DOHH2 (cell line): ENCODE measurements around the gene TJP1.

Experiments used
- H3F3A ChIP-seq: fragments of 200-600 bp; sonication (generic), shearing (Covaris generic); 2 replicates; pipeline ENCODE4 v1.6.0; 2016; ENCODE audit warnings: antibody characterized with exemption, mild to moderate bottlenecking; ENCODE audit not compliant: control insufficient read depth, insufficient read depth
- H3K27ac ChIP-seq: fragments of 200-600 bp; sonication (generic); 2 replicates; pipeline ENCODE4 v1.5.1; 2014; ENCODE audit warnings: low read depth, mild to moderate bottlenecking, low read length, moderate library complexity
- H3K27me3 ChIP-seq: fragments of 200-600 bp; sonication (generic); 2 replicates; pipeline ENCODE4 v1.6.1; 2014; ENCODE audit warnings: mild to moderate bottlenecking, low read length, mixed read lengths; ENCODE audit not compliant: control insufficient read depth
- H3K36me3 ChIP-seq: fragments of 200-600 bp; sonication (generic); 2 replicates; pipeline ENCODE4 v1.6.1; 2014; ENCODE audit warnings: mild to moderate bottlenecking, low read length, moderate library complexity, mixed read lengths; ENCODE audit not compliant: control insufficient read depth
- H3K4me1 ChIP-seq: fragments of 200-600 bp; sonication (generic); 2 replicates; pipeline ENCODE4 v1.6.1; 2014; ENCODE audit warnings: mild to moderate bottlenecking, low read length, mixed read lengths; ENCODE audit not compliant: control insufficient read depth
- H3K4me2 ChIP-seq: fragments of 200-600 bp; sonication (generic); 2 replicates; pipeline ENCODE4 v1.6.0; 2014; ENCODE audit warnings: mild to moderate bottlenecking, low read length, moderate library complexity
- H3K4me3 ChIP-seq: fragments of 200-600 bp; sonication (generic); 2 replicates; pipeline ENCODE4 v1.5.1; 2014; ENCODE audit warnings: mild to moderate bottlenecking, low read length, mixed read lengths
- H3K79me2 ChIP-seq: fragments of 200-600 bp; sonication (generic); 2 replicates; pipeline ENCODE4 v1.6.1; 2014; ENCODE audit warnings: mild to moderate bottlenecking, low read length, mixed read lengths; ENCODE audit not compliant: control insufficient read depth
- H3K9me2 ChIP-seq: fragments of 200-600 bp; sonication (generic); replicated peaks from 2 replicates; pipeline ENCODE4 v1.6.1; 2014; ENCODE audit warnings: mild to moderate bottlenecking, low read length, mixed read lengths; ENCODE audit not compliant: control insufficient read depth
- H3K9me3 ChIP-seq: fragments of 200-600 bp; sonication (generic); 2 replicates; pipeline ENCODE4 v1.6.1; 2014; ENCODE audit warnings: antibody characterized with exemption, low read length, mixed read lengths; ENCODE audit not compliant: control insufficient read depth, insufficient read depth
- H4K20me1 ChIP-seq: fragments of 200-600 bp; sonication (generic); 2 replicates; pipeline ENCODE4 v1.6.0; 2014; ENCODE audit warnings: low read depth, mild to moderate bottlenecking, antibody characterized with exemption, low read length, moderate library complexity; ENCODE audit not compliant: control insufficient read depth, insufficient read depth
- EZH2phosphoT487 ChIP-seq: fragments of 200-600 bp; sonication (generic); IDR thresholded peaks from 2 replicates; pipeline ENCODE4 v1.6.1; 2017; ENCODE audit warnings: borderline replicate concordance, mild to moderate bottlenecking, antibody characterized with exemption, low read length, moderate library complexity, mixed read lengths
- TF ChIP-seq, protein P1 (sequence below): fragments of 200-600 bp; sonication (generic); IDR thresholded peaks from one replicate; pipeline ENCODE4 v1.5.1; 2014; ENCODE audit warnings: antibody characterized with exemption, mild to moderate bottlenecking, low read depth, low read length; ENCODE audit not compliant: poor library complexity, severe bottlenecking

Gene TJP1

DNA sequence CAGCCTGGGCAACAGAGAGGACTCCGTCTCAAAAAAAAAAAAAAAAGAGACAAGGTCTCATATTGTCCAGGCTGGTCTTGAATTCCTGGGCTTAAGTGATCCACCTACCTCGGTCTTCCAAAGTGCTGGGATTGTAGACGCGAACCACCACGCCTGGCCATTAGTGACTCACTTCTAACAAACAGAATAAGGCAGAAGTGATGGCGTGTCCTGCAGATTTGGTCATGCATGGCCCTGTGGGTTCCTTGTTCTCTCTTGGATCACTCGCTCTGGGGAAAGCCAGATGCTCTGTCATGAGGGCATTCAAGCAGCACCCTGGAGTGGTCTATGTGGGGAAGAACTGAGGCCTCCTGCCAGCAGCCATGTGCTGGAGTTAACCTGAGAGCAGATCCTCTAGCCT lies 27.4 kb upstream of the TJP1 start:
- Histone ChIP-seq H3F3A (no peaks in the 10 kb centered on the region), H3K4me3 (no peak overlapping the region), H3K9me2 (no peaks in the 10 kb centered on the region), H3K4me2 (no peak overlapping the region), H3K4me1 (no peaks in the 10 kb centered on the region), H3K27me3 (no peaks in the 10 kb centered on the region), H3K79me2 (no peaks in the 10 kb centered on the region), H4K20me1 (no peaks in the 10 kb centered on the region), H3K9me3 (no peaks in the 10 kb centered on the region), H3K27ac (no peak overlapping the region), H3K36me3 (no peaks in the 10 kb centered on the region)
- TF ChIP-seq EZH2phosphoT487 = no peak
- TF ChIP-seq, protein P1, sequence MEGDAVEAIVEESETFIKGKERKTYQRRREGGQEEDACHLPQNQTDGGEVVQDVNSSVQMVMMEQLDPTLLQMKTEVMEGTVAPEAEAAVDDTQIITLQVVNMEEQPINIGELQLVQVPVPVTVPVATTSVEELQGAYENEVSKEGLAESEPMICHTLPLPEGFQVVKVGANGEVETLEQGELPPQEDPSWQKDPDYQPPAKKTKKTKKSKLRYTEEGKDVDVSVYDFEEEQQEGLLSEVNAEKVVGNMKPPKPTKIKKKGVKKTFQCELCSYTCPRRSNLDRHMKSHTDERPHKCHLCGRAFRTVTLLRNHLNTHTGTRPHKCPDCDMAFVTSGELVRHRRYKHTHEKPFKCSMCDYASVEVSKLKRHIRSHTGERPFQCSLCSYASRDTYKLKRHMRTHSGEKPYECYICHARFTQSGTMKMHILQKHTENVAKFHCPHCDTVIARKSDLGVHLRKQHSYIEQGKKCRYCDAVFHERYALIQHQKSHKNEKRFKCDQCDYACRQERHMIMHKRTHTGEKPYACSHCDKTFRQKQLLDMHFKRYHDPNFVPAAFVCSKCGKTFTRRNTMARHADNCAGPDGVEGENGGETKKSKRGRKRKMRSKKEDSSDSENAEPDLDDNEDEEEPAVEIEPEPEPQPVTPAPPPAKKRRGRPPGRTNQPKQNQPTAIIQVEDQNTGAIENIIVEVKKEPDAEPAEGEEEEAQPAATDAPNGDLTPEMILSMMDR = no peak

DNA sequence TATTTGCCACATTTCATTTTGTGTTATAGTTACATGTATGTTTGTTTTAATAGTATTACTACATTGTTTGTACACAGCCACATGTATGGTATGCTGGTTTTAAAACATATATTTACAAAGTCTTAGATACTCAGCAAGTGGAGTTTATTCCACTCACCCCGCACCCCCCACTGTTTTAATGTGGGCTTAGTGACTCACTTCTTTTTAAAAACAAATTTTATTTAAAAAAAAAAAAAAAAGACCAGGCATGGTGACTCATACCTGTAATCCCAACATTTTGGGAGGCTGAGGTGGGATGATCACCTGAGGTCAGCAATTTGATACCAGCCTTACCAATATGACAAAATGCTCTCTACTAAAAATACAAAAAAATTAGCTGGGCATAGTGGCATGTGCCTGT lies 26.9 kb upstream of the TJP1 start:
- no peak overlapping the region for H3K4me3 ChIP-seq
- TF ChIP-seq, protein P1 = no peak
- no peak for TF ChIP-seq EZH2phosphoT487

DNA sequence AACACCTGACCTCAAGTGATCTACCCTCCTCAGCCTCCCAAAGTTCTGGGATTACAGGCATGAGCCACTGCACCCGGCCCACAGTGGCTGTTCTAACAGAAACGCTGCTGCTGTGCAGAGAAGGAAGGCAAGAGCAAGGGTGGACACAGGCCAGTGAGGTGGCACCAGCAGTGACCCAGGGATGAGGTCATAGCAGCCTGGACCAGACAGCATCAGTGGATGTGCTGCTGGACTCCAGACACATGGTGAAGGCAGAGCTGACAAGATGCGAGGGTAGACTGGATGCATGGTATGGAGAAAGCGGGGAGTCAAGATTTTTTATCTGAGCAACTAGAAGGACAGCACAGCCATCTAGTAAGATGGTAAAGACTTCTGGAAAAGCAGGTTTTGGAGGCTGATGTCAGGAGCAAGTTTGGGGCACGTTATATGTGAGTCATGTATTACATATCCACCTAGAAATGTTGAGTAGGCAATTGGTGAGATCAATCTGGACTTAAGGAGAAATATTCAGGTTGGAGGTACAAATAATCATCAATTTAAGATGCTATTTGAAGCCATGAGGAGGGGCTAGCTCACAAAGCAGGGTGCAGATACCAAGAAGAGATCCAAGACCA lies 22.1 kb upstream of the TJP1 start:
- Histone ChIP-seq H3K79me2 (no peaks in the 10 kb centered on the region), H3K27ac (no peak overlapping the region), H4K20me1 (no peaks in the 10 kb centered on the region), H3K9me3 (no peaks in the 10 kb centered on the region), H3K4me2 (no peak overlapping the region), H3K4me1 (no peaks in the 10 kb centered on the region), H3F3A (no peaks in the 10 kb centered on the region), H3K4me3 (no peak overlapping the region), H3K9me2 (no peaks in the 10 kb centered on the region), H3K27me3 (peaks cover 17% of the 10 kb centered on the region), H3K36me3 (no peaks in the 10 kb centered on the region)
- TF ChIP-seq, protein P1 = no peak
- TF ChIP-seq EZH2phosphoT487 = no peak

More for the DNA sequence above, 26.9 kb upstream of the TJP1 start:
- H4K20me1 ChIP-seq = no peaks in the 10 kb centered on the region
- H3K27me3 ChIP-seq = no peaks in the 10 kb centered on the region
- no peaks in the 10 kb centered on the region for H3K36me3 ChIP-seq
- no peaks in the 10 kb centered on the region for H3F3A ChIP-seq
- no peak overlapping the region for H3K4me2 ChIP-seq
- H3K27ac ChIP-seq = no peak overlapping the region
- H3K4me1 ChIP-seq = no peaks in the 10 kb centered on the region
- no peaks in the 10 kb centered on the region for H3K9me3 ChIP-seq
- H3K79me2 ChIP-seq = no peaks in the 10 kb centered on the region
- no peaks in the 10 kb centered on the region for H3K9me2 ChIP-seq

GRCh38 chr15:29842290-29842689 lies 20.0 kb upstream of the TJP1 start:
- Histone ChIP-seq H3K4me2 (no peak overlapping the region), H3K9me2 (no peaks in the 10 kb centered on the region), H3K4me3 (no peak overlapping the region), H3K4me1 (no peaks in the 10 kb centered on the region), H3K9me3 (no peaks in the 10 kb centered on the region), H4K20me1 (no peaks in the 10 kb centered on the region), H3F3A (no peaks in the 10 kb centered on the region), H3K79me2 (no peaks in the 10 kb centered on the region), H3K27me3 (peaks cover 20% of the 10 kb centered on the region), H3K27ac (no peak overlapping the region), H3K36me3 (no peaks in the 10 kb centered on the region)
- TF ChIP-seq, protein P1 = no peak
- TF ChIP-seq EZH2phosphoT487 = no peak
